ENCODE results near the gene GJC2.

Gene GJC2

DNA sequence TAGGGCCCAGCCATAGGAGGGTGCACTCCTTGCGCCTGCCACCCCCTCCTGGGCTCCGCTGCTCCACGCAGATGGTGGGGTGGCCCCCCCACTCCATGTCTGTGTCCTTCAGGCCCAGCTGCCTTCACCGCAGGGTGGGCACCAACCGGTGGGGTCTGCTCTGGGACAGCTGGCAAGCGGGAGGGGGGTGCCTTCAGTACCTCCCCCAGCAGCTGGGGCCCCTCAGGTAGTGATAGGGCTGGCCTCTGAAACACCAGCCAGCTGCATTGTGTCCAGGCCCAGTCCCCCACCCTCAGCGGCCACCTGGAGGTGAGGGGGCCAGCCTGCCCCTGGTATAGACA is 360 bp downstream of the GJC2 start:
- DNase-seq (ENCODE audit: extremely low read depth, low read depth): no peak
- TF ChIP-seq, protein P1, sequence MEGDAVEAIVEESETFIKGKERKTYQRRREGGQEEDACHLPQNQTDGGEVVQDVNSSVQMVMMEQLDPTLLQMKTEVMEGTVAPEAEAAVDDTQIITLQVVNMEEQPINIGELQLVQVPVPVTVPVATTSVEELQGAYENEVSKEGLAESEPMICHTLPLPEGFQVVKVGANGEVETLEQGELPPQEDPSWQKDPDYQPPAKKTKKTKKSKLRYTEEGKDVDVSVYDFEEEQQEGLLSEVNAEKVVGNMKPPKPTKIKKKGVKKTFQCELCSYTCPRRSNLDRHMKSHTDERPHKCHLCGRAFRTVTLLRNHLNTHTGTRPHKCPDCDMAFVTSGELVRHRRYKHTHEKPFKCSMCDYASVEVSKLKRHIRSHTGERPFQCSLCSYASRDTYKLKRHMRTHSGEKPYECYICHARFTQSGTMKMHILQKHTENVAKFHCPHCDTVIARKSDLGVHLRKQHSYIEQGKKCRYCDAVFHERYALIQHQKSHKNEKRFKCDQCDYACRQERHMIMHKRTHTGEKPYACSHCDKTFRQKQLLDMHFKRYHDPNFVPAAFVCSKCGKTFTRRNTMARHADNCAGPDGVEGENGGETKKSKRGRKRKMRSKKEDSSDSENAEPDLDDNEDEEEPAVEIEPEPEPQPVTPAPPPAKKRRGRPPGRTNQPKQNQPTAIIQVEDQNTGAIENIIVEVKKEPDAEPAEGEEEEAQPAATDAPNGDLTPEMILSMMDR (IDR thresholded peaks at IDR 0.05; ENCODE audit: low read depth, low read length): no peak

DNA sequence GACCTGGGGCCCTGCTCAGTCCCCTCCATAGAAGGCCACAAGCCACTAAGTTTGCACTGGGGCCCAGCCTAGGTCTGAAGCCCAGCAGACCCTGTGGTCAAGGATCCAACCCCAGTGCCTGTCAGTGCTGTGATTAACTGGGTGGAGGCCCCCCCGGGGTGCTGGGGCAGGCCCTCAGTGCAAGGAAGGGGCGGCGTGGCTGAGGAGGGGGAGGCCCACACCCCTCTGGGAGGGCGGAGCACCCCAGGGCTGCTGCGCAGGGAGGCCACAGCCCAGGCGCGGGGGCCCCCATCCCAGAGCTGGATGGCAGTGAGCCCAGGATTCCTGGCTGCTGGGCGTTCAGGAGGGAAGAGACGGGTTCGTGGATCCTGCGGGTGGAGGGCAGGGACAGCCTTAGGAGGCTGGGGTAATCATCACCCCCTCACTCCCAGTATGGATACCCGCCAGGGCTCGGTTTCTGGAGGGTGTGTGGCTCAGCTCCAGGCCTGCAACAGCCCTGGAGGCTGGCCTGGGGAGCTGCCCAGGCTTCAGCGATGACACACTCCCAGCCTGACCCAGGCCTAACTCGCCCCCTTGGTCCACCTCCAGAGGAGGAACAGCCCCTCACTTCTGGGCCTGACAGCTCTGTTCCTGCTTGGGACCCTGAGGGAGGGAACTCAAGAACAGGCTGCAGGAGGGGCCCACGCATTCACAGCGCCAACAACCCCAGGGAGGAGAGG is 890 bp downstream of the GJC2 start:
- peak; percentile 77 for DNase-seq (ENCODE audit: extremely low read depth, low read depth)
- TF ChIP-seq, protein P1 (IDR thresholded peaks at IDR 0.05; ENCODE audit: low read depth, low read length): no peak

DNA sequence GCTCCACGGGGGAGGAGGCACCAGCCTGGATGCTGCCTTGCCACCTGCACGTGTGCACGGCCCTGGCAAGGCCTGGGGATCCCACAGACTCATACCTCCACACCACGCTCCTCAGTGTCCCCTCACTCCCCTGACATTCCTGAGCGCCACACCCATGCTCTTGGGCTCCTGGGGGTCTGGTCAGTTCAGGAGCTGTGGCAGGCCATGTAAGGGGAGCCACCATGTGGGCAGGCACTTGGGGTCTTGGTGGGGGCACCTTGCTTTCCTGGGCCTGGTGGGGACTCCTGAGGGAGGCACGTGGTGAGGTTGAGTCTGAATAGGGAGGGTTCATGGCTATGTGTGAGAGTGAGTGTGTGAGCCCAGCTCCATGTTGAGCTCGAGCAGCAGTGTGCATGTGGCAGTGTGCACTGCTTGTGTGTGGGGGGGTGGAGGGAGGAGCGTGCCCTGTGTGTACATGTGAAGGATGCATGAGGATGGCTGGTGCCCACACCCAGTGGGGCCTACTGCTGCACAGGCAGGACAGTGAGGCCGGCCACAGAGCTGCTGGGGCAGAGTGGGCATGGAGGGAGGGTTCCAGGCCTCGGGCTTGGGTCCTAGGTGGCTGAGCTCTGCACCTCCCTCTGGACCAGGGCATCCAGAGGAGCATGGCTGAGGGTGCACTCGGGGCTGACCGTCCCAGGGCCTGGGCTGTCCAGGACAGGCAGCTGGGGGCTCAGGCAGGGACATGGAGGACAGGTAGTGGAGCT is 1.6 kb downstream of the GJC2 start:
- no peak for DNase-seq (ENCODE audit: extremely low read depth, low read depth)
- TF ChIP-seq, protein P1 (IDR thresholded peaks at IDR 0.05; ENCODE audit: low read depth, low read length): no peak

DNA sequence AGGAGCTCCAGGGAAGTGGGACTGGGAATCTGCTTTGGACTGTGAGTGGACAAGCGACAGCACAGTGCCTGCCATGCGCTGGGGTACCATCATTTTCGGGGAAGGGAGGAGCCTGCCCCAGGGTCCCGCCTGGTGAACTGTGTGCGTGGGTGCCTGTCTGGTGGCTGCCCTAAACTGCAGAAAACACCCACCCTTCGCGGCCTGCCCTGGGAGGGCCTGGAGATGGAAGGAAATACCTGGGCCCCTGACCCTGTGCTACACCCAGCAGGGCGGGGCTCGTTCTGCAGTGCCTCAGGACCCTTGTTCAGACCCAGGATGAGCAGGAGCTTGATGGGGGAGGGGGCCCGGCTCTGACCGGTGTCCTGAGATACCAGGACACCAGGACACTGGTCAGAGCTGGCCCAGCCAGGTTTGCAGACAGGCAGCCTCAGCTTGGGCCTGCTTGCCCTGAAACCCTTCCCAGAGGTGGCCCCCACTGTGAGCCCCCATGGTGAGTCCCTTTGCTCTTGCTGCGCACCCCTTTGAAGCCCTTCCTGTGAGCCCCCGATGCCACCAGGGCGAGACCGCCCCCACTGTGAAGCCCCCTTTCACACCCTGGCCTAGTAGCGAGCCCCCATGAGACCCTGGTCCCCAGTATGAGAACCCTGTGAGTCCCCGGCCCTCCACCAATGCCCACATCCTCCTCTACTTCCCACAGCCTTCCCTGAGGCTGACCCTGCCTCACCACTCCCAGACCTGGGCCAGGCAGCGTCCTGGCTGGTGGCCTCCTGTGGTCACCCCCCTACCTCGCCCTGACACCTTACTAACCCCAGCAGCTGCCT is 2.6 kb downstream of the GJC2 start:
- no peak for DNase-seq (ENCODE audit: extremely low read depth, low read depth)
- TF ChIP-seq, protein P1 (IDR thresholded peaks at IDR 0.05; ENCODE audit: low read depth, low read length): no peak

DNA sequence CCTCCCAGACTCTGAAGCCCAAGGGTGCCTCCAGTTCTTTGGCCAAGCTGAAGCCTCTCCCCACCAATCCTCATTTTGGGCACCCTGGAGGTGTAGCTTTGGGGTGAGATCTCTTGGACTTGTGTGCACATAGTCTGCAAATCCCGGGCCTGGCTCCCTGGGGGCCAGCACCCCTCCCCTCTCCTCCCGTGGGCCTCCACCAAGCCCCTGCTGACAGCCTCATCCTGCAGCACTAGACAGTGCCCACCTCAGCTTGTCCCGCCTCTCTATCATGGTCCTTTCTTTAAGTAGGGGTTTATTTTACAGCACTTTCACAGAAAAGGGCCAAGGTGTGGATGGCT is 3.2 kb downstream of the GJC2 start:
- TF ChIP-seq, protein P1 (IDR thresholded peaks at IDR 0.05; ENCODE audit: low read depth, low read length): no peak
- no peak for DNase-seq (ENCODE audit: extremely low read depth, low read depth)

DNA sequence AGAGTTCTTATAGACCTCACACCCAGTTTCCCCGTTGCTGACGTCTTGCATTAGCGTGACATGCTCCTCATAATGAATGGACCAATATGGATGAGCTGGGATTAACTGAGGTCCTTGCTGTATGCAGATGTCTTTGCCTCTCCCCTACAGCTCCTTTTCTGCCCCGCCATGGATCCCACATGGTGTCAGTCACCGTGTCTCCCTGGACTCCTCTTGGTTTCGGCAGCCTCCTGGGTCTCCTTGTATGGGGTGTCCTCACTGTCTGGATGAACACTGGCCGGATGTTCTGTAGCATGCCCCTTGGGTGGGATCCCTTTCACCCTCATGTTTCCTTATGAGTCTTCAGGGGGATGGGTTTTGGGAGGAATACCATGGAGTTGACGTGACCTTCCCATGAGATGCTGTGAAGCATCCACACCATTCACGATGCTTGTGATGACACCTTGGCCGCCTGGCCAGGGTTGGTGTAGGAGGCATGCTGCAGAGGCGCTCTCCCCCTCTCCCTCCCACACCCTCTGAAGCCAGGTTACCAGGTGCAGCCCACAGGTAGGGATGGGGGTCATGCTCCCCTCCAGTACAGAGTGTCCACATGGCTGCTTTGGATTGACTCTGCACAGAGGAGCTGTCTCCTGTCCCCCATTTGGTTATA is 4.4 kb downstream of the GJC2 start:
- no peak for DNase-seq (ENCODE audit: extremely low read depth, low read depth)
- TF ChIP-seq, protein P1 (IDR thresholded peaks at IDR 0.05; ENCODE audit: low read depth, low read length): no peak

Measured in AG09319 (cell line).